SKM-1 (cell line): ENCODE measurements around the gene GARRE1.
"Not testable (repeated sequence)": the region's sequence is repeated elsewhere in the genome, so short reads cannot be mapped to it uniquely, and the experiment has no call there.

Experiments
- DNase-seq: peaks from one replicate; lab custom pipeline; 2025; ENCODE audit not compliant: unreplicated experiment; lab: John Stamatoyannopoulos, UW

The GARRE1 gene

GRCh38 chr19:34257559-34257924 lies 3.2 kb downstream of the GARRE1 start:
- DNase-seq, result no peak

GRCh38 chr19:34259367-34260095 lies 5.2 kb downstream of the GARRE1 start:
- no peak for DNase-seq

GRCh38 chr19:34260771-34261173 lies 6.4 kb downstream of the GARRE1 start:
- no peak for DNase-seq

GRCh38 chr19:34261334-34262109 lies 7.2 kb downstream of the GARRE1 start:
- no peak for DNase-seq

- DNase-seq, result no peak
Observed at GRCh38 chr19:34263745-34264237, 9.4 kb downstream of the GARRE1 start.

GRCh38 chr19:34265221-34265650 lies 10.9 kb downstream of the GARRE1 start:
- no peak for DNase-seq

GRCh38 chr19:34269081-34269480 lies 14.7 kb downstream of the GARRE1 start:
- no peak for DNase-seq

GRCh38 chr19:34269489-34269888 lies 15.1 kb downstream of the GARRE1 start:
- no peak for DNase-seq

- peak; percentile 48 for DNase-seq
Observed at GRCh38 chr19:34269968-34270621, 15.7 kb downstream of the GARRE1 start.

- DNase-seq, result no peak
Observed at GRCh38 chr19:34273121-34273520, 18.8 kb downstream of the GARRE1 start.

- no peak for DNase-seq
Observed at GRCh38 chr19:34274284-34274826, 20.0 kb downstream of the GARRE1 start.

- no peak for DNase-seq
Observed at GRCh38 chr19:34274827-34275625, 20.7 kb downstream of the GARRE1 start.

GRCh38 chr19:34275705-34276104 lies 21.4 kb downstream of the GARRE1 start:
- DNase-seq, result no peak

GRCh38 chr19:34276614-34277013 lies 22.3 kb downstream of the GARRE1 start:
- DNase-seq, result no peak

- no peak for DNase-seq
Observed at GRCh38 chr19:34277244-34277643, 22.9 kb downstream of the GARRE1 start.

- DNase-seq, result no peak
Observed at GRCh38 chr19:34278783-34279182, 24.4 kb downstream of the GARRE1 start.

GRCh38 chr19:34281444-34281843 lies 27.1 kb downstream of the GARRE1 start:
- not testable (repeated sequence) for DNase-seq

GRCh38 chr19:34282611-34283519 lies 28.5 kb downstream of the GARRE1 start:
- DNase-seq, result no peak

GRCh38 chr19:34284505-34284904 lies 30.2 kb downstream of the GARRE1 start:
- DNase-seq, result no peak
